T-helper 2 cell treated with Interferon-gamma antibody and Interleukin-4, amounts not matched to agents 100 ng/mL and 5 ng/mL, for 36 hours (primary cell): ENCODE measurements around the gene ESPNL. TPM values are rescaled to one million over a fixed set of nuclear protein-coding genes. Genes with fewer than 3 reads are reported as not detected.

Experiments
- intact Hi-C: fragments of 100-400 bp; cut with micrococcal nuclease; formaldehyde crosslinking; loops from one replicate; pipeline ENCODE4 v1.15.1; 2023
- total RNA-seq: library from RNA; stranded (reverse); gene quantifications from 2 replicates; pipeline ENCODE4 v1.2.3, GENCODE V29; 2022

Gene ESPNL
- total RNA-seq, 1 donor from 2014 or later: 0.05 TPM

GRCh38 chr2:238077292-238077691 is 22.8 kb upstream of the ESPNL start:
- intact Hi-C loops: no loop called here

DNA sequence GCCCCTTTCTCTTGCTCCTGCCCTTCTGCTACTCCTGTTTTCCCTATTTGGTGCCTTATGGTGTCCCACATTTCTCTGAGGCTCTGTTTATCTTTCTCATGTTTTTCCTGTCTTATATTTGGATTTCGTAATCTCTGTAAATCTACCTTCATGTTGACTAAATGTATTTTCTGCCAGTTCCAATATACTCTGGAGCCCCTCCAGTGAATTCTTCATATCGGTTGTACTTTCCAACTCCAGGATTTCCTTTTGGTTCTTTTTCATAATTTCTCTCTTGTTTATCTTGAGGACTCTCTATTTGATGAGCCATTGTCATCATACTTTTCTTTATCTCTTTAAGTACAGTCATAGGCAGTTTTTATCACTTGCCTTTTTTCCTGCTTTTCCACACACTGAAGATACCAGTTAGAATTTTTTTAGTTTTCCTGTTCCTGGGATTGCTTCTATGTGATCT is 20.2 kb upstream of the ESPNL start:
- intact Hi-C loops: no loop called here

GRCh38 chr2:238080518-238080917 is 19.6 kb upstream of the ESPNL start:
- intact Hi-C loops: no loop called here

- intact Hi-C loops: no loop called here
Observed at GRCh38 chr2:238081150-238081549, 19.0 kb upstream of the ESPNL start.

- intact Hi-C loops: no loop called here
Observed at GRCh38 chr2:238081561-238081960, 18.6 kb upstream of the ESPNL start.

DNA sequence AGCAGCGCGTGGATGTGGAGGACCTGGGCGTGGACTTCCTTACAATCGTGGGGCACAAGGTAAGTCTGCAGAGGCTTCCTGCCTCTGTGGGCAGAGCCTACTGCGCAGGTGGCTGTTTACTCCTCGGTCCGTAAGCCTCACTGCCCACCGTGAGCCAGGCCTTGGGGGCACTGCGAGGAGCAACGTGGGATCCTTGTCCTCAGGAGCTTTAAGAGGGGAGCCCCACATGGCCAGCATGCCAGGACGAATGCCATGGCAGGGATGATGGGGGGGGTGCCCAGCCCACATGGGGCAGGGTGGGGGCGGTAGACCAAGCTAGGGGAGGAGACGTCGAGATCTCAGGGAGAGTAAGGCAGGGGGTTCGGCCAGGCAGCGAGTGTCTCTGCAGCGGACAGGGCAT is 18.0 kb upstream of the ESPNL start:
- intact Hi-C loops: no loop called here

- intact Hi-C loops: no loop called here
Observed at GRCh38 chr2:238082827-238083226, 17.3 kb upstream of the ESPNL start.

DNA sequence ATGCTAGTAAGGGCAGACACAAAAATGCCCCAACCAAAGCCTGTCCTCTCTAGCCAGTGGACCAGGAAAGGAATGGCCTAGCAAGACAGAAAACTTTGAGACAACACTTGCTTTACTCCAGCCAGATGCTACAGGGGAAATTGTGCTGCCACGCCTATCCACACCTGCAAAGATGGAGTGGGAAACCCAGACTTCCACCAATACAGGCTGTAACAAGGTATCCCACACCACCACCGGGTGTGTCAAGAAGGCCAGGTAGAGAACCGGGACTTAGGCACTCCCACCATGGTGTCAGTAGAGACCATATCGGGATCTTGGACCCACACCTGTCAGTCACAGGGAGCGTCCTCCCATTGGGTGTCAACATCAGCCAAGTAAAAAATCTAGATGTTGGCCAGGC is 16.2 kb upstream of the ESPNL start:
- intact Hi-C loops: no loop called here

DNA sequence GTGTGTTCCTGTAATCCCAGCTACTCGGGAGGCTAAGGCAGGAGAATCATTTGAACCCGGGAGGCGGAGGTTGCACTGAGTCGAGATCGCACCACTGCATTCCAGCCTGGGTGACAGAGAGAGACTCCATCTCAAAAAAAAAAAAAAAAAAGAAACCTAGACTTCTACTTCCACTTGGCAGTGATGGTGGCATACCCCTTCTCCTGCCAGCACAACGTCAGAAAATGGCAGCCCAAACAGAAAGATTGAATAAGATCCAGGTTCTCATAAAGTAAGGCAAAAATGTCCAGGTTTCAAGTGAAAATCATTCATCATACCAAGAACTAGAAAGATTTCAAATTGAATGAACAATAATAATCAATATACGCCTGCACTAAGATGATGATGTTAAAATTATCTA is 15.4 kb upstream of the ESPNL start:
- intact Hi-C loops: no loop called here

DNA sequence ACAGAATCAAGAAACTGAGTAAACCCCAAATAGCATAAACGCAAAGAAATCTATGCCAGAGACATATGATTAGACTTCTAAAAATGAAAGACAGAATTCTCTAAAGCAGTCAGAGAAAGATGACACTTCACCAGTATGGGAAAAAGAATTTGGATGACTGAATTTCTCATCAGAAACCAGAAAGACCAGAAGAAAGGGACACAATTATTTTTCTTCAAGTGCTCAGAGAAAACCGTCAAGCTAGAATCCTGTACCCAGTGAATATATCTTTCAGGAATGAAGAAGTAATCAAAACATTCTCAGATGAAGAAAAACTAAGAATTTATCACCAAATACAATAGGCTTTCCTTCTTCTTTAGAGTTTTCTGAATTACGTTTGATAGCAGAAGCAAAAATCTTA is 14.2 kb upstream of the ESPNL start:
- intact Hi-C loops: no loop called here

- intact Hi-C loops: no loop called here
Observed at GRCh38 chr2:238087211-238087610, 12.9 kb upstream of the ESPNL start.

- intact Hi-C loops: no loop called here
Observed at GRCh38 chr2:238090887-238091286, 9.3 kb upstream of the ESPNL start.

GRCh38 chr2:238091436-238092060 is 8.6 kb upstream of the ESPNL start:
- intact Hi-C loops: no loop called here

GRCh38 chr2:238092486-238093035 is 7.6 kb upstream of the ESPNL start:
- intact Hi-C loops: no loop called here

GRCh38 chr2:238093181-238094140 is 6.7 kb upstream of the ESPNL start:
- intact Hi-C loops: no loop called here

DNA sequence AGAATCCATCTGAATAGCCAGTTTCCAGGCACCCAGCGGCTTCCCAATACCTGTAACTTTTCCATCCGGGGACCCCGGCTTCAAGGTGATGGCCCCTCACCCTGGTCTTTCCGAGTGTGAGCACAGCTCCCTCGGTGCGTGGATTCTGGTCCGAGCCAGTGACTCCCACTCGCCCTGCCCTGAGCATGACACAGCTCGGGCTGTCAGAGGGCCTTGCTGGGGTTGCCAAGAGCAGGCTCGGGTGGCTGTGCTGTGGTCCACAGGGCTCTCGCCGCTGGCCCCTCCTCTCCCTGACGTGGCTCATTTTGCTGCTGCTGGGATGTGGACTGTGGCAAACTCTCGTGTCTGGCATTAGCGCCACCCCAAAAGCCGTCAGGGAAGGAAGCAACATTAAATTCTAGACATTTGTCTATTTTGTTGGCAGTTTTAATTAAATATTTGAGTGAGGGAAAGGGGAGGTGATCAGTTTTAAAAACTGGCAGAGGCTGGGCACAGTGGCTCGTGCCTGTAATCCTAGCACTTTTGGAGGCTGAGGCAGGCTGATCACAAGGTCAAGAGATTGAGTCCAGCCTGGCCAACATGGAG is 5.6 kb upstream of the ESPNL start:
- intact Hi-C loops: no loop called here

GRCh38 chr2:238095143-238095542 is 5.0 kb upstream of the ESPNL start:
- intact Hi-C loops: no loop called here

DNA sequence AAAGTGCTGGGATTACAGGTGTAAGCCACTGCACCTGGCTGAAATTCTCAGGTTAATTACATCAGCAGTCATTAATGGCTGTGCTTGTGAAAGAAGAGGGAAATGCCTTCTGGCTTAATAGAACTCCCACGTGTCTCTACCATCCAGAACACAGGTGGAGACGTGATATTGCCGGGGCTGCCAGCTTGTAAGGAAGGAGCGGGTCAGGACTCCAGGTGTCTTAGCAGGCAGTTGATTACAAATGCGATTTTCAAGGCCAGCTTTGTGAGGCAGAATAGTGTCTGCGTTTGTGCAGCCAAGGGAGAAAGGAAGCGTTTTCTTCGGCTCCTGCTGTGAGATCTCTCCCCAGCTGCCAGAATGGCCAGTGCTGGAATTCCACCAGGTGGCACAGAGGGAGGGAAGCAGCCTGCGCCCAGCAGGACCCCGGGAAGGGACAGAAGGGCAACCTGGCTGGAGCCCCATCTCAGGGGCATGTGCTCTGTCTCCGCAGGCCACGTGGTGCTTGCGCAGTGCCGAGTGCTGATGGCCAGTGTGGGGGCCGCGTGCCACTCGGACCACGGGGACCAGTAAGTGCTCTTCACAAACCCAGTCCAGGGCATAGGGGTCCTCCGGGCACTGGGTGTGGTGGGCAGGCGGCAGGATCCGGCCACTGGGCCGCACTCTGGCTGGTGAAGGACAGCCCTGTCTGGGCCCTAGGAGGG is 3.7 kb upstream of the ESPNL start:
- intact Hi-C loops: no loop called here

DNA sequence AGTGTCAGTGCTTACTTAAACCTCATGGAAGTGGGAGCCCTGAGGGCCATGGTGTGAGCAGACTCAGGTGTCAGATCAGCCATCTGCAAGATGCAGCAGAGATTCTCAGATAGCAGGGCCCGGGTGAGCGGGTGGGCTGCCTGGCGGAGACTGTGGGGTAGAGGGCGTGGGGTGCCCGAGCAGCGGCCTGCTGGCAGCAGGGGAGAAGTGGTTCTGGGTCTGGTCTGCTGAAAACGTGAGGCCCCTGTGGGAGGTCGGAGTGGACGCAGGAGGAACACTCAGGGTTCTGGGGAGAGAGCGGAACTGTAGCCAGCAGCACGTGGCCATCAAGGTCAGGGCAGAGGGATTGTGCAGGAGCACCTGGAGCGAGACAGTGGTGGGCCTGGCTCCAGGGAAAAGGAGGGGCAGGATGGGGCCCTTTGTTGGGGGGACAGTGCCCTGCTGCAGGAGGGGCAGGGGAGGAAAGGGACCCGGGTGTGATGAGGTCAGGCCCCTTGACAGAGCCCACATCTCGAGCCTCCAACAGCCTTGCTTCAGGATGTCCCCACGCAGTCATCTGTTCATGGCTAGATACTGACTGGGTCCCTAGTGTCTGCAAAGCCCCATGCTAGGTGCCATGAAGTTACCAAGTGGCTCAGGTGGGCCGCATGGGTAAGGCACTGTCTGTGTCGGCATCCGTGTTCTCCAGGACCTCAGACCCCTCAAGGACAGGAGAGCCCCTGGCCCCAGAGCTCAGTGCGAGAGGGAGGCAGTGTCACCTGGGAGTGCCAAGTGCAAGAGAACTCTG is 2.7 kb upstream of the ESPNL start:
- intact Hi-C loops: no loop called here
